Measurements from ENCODE around the gene TM4SF4.
"Not testable (repeated sequence)": the region's sequence is repeated elsewhere in the genome, so short reads cannot be mapped to it uniquely, and the experiment has no call there.

Gene TM4SF4

GRCh38 chr3:149442043-149442442, 32.5 kb upstream of the TM4SF4 start:
- Histone ChIP-seq H3K4me1 (ENCODE audit: control insufficient read depth, insufficient read depth, low read length) (no peaks in the 10 kb centered on the region; the same call in 1 of the 2 replicates), H3K27me3 (ENCODE audit: control insufficient read depth, insufficient read depth, low read length) (no peaks in the 10 kb centered on the region), H3K36me3 (ENCODE audit: control insufficient read depth, insufficient read depth, low read length) (no peaks in the 10 kb centered on the region), H3K4me3 (ENCODE audit: low read depth, low read length) (no peak overlapping the region), H3K9me3 (ENCODE audit: control insufficient read depth, insufficient read depth, low read depth, low read length) (0 out of 2 replicates have a peak, but pooled peaks cover 2% of the 10 kb centered on the region), H3K9ac (ENCODE audit: low read length) (no peak overlapping the region), H3K27ac (ENCODE audit: low read depth, low read length) (no peak overlapping the region)

- H3K9me3 ChIP-seq (ENCODE audit: control insufficient read depth, insufficient read depth, low read depth, low read length) = 0 out of 2 replicates have a peak, but pooled peaks cover 2% of the 10 kb centered on the region
- no peak overlapping the region for H3K27ac ChIP-seq (ENCODE audit: low read depth, low read length)
- H3K4me1 ChIP-seq (ENCODE audit: control insufficient read depth, insufficient read depth, low read length) = no peaks in the 10 kb centered on the region; the same call in 1 of the 2 replicates
- no peak overlapping the region for H3K9ac ChIP-seq (ENCODE audit: low read length)
- H3K4me3 ChIP-seq (ENCODE audit: low read depth, low read length) = no peak overlapping the region
- H3K27me3 ChIP-seq (ENCODE audit: control insufficient read depth, insufficient read depth, low read length) = no peaks in the 10 kb centered on the region
- H3K36me3 ChIP-seq (ENCODE audit: control insufficient read depth, insufficient read depth, low read length) = no peaks in the 10 kb centered on the region
These were observed 31.5 kb upstream of the TM4SF4 start for GRCh38 chr3:149442851-149443544.

GRCh38 chr3:149443545-149443912, 31.0 kb upstream of the TM4SF4 start:
- H3K27ac ChIP-seq (ENCODE audit: low read depth, low read length) = no peak overlapping the region

DNA sequence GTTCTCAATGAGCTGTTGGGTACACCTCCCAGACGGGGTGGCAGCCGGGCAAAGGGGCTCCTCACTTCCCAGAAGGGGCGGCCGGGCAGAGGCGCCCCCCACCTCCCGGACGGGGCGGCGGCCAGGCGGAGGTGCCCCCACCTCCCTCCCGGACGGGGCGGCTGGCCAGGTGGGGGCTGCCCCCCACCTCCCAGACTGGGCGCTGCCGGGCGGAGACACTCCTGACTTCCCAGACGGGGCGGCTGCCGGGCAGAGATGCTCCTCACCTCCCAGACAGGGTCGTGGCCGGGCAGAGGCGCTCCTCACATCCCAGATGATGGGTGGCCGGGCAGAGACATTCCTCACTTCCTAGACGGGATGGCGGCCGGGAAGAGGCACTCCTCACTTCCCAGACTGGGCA, 29.6 kb upstream of the TM4SF4 start:
- H3K36me3 ChIP-seq (ENCODE audit: control insufficient read depth, insufficient read depth, low read length); H3K4me3 ChIP-seq (ENCODE audit: low read depth, low read length); H3K9ac ChIP-seq (ENCODE audit: low read length); H3K9me3 ChIP-seq (ENCODE audit: control insufficient read depth, insufficient read depth, low read depth, low read length); H3K4me1 ChIP-seq (ENCODE audit: control insufficient read depth, insufficient read depth, low read length); H3K27me3 ChIP-seq (ENCODE audit: control insufficient read depth, insufficient read depth, low read length); H3K27ac ChIP-seq (ENCODE audit: low read depth, low read length): not testable (repeated sequence)

More at GRCh38 chr3:149443545-149443912, 31.0 kb upstream of the TM4SF4 start:
- H3K27me3 ChIP-seq (ENCODE audit: control insufficient read depth, insufficient read depth, low read length) = no peaks in the 10 kb centered on the region
- no peaks in the 10 kb centered on the region for H3K36me3 ChIP-seq (ENCODE audit: control insufficient read depth, insufficient read depth, low read length)
- 0 out of 2 replicates have a peak, but pooled peaks cover 2% of the 10 kb centered on the region for H3K9me3 ChIP-seq (ENCODE audit: control insufficient read depth, insufficient read depth, low read depth, low read length)
- no peaks in the 10 kb centered on the region; the same call in 1 of the 2 replicates for H3K4me1 ChIP-seq (ENCODE audit: control insufficient read depth, insufficient read depth, low read length)
- H3K4me3 ChIP-seq (ENCODE audit: low read depth, low read length) = no peak overlapping the region
- H3K9ac ChIP-seq (ENCODE audit: low read length) = no peak overlapping the region

DNA sequence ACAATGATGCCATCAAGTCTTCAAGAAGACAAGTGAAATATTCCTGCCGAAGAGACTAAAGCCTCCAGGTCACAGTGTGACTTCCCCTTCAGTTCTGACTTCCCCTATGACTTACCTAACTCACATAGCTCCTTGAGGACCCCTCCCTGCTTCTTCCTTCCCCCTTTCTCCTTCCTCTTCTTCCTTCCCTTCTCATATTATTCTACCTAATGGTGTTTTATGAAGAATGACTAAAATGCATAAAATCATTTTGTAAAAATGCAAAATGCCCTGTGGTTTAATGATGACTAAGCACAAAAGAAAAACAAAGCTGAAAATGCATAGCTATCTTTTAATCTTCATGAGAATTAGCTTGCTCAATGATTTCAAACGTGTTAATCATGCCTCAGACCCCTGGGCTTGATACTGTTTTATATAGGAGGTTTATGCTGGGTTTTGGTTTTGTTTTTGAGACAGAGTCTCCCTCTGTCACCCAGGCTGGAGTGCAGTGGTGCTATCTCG, 26.1 kb upstream of the TM4SF4 start:
- H3K27ac ChIP-seq (ENCODE audit: low read depth, low read length) = no peak overlapping the region
- no peaks in the 10 kb centered on the region for H3K36me3 ChIP-seq (ENCODE audit: control insufficient read depth, insufficient read depth, low read length)
- H3K27me3 ChIP-seq (ENCODE audit: control insufficient read depth, insufficient read depth, low read length) = no peaks in the 10 kb centered on the region
- H3K9me3 ChIP-seq (ENCODE audit: control insufficient read depth, insufficient read depth, low read depth, low read length) = peaks cover 32% of the 10 kb centered on the region
- no peak overlapping the region for H3K9ac ChIP-seq (ENCODE audit: low read length)
- no peak overlapping the region for H3K4me3 ChIP-seq (ENCODE audit: low read depth, low read length)
- no peaks in the 10 kb centered on the region for H3K4me1 ChIP-seq (ENCODE audit: control insufficient read depth, insufficient read depth, low read length)

GRCh38 chr3:149449182-149449581, 25.3 kb upstream of the TM4SF4 start:
- H3K9ac ChIP-seq (ENCODE audit: low read length) = no peak overlapping the region
- no peaks in the 10 kb centered on the region for H3K36me3 ChIP-seq (ENCODE audit: control insufficient read depth, insufficient read depth, low read length)
- peaks cover 36% of the 10 kb centered on the region for H3K9me3 ChIP-seq (ENCODE audit: control insufficient read depth, insufficient read depth, low read depth, low read length)
- no peak overlapping the region for H3K27ac ChIP-seq (ENCODE audit: low read depth, low read length)
- no peak overlapping the region for H3K4me3 ChIP-seq (ENCODE audit: low read depth, low read length)
- no peaks in the 10 kb centered on the region for H3K27me3 ChIP-seq (ENCODE audit: control insufficient read depth, insufficient read depth, low read length)
- H3K4me1 ChIP-seq (ENCODE audit: control insufficient read depth, insufficient read depth, low read length) = no peaks in the 10 kb centered on the region

GRCh38 chr3:149449799-149450198, 24.7 kb upstream of the TM4SF4 start:
- Histone ChIP-seq H3K9me3 (ENCODE audit: control insufficient read depth, insufficient read depth, low read depth, low read length) (peaks cover 36% of the 10 kb centered on the region), H3K9ac (ENCODE audit: low read length) (no peak overlapping the region), H3K4me1 (ENCODE audit: control insufficient read depth, insufficient read depth, low read length) (no peaks in the 10 kb centered on the region), H3K27ac (ENCODE audit: low read depth, low read length) (no peak overlapping the region), H3K4me3 (ENCODE audit: low read depth, low read length) (no peak overlapping the region), H3K27me3 (ENCODE audit: control insufficient read depth, insufficient read depth, low read length) (no peaks in the 10 kb centered on the region), H3K36me3 (ENCODE audit: control insufficient read depth, insufficient read depth, low read length) (no peaks in the 10 kb centered on the region)

- Histone ChIP-seq H3K27ac (ENCODE audit: low read depth, low read length) (no peak overlapping the region), H3K4me3 (ENCODE audit: low read depth, low read length) (no peak overlapping the region), H3K27me3 (ENCODE audit: control insufficient read depth, insufficient read depth, low read length) (no peaks in the 10 kb centered on the region), H3K9ac (ENCODE audit: low read length) (no peak overlapping the region), H3K9me3 (ENCODE audit: control insufficient read depth, insufficient read depth, low read depth, low read length) (peaks cover 36% of the 10 kb centered on the region), H3K4me1 (ENCODE audit: control insufficient read depth, insufficient read depth, low read length) (no peaks in the 10 kb centered on the region), H3K36me3 (ENCODE audit: control insufficient read depth, insufficient read depth, low read length) (no peaks in the 10 kb centered on the region)
These were observed 24.2 kb upstream of the TM4SF4 start for GRCh38 chr3:149450281-149450680.

DNA sequence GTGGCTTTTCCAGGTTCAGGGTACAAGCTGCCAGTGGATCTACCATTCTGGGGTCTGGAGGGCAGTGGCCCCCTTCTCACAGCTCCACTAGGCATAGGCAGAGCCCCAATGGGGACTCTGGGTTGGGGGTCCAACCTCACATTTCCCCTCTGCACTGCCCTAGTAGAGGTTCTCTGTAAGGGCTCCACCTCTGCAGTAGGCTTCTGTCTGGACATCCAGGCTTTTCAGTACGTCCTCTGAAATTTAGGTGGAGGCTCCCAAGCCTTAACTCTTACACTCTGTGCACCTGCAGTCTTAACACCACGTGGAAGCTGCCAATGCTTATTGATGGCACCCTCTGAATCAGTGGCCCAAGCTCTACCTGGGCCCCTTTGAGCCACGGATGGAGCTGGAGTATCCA, 22.5 kb upstream of the TM4SF4 start:
- H3K9ac ChIP-seq (ENCODE audit: low read length) = no peak overlapping the region
- H3K4me3 ChIP-seq (ENCODE audit: low read depth, low read length) = no peak overlapping the region
- H3K27ac ChIP-seq (ENCODE audit: low read depth, low read length) = no peak overlapping the region
- H3K27me3 ChIP-seq (ENCODE audit: control insufficient read depth, insufficient read depth, low read length) = no peaks in the 10 kb centered on the region
- no peaks in the 10 kb centered on the region for H3K36me3 ChIP-seq (ENCODE audit: control insufficient read depth, insufficient read depth, low read length)
- no peaks in the 10 kb centered on the region for H3K4me1 ChIP-seq (ENCODE audit: control insufficient read depth, insufficient read depth, low read length)
- peaks cover 34% of the 10 kb centered on the region for H3K9me3 ChIP-seq (ENCODE audit: control insufficient read depth, insufficient read depth, low read depth, low read length)

DNA sequence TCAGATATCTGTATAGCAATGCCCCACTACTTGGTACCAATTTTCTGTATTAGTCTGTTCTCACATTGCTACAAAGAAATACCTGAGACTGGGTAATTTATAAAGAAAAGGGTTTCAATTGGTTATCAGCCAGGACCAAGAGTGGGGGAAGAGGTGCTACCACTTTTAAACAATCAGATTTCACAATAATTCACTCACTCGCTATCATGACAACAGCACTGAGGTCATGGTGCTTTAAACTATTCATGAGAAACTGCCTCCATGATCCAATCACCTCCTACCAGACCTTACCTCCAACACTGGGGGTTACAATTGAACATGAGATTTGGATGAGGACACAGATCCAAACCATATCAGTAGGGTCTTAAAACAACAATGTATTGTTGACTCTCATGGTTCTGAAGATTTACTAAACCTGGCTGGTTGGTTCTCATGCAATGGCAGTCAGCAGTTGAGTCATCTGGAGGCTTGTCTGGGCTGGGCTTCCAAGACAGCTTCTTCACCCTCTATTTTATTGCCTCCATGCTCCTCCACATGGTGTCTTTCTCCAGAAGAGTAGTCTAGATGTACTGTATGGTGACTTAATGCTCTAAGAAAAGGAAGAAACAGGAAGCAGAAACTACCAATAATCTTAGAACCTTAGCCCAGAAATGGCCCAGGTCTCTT, 21.2 kb upstream of the TM4SF4 start:
- H3K9ac ChIP-seq (ENCODE audit: low read length) = no peak overlapping the region
- no peaks in the 10 kb centered on the region for H3K36me3 ChIP-seq (ENCODE audit: control insufficient read depth, insufficient read depth, low read length)
- no peak overlapping the region for H3K4me3 ChIP-seq (ENCODE audit: low read depth, low read length)
- no peak overlapping the region for H3K27ac ChIP-seq (ENCODE audit: low read depth, low read length)
- H3K9me3 ChIP-seq (ENCODE audit: control insufficient read depth, insufficient read depth, low read depth, low read length) = peaks cover 34% of the 10 kb centered on the region
- no peaks in the 10 kb centered on the region for H3K4me1 ChIP-seq (ENCODE audit: control insufficient read depth, insufficient read depth, low read length)
- H3K27me3 ChIP-seq (ENCODE audit: control insufficient read depth, insufficient read depth, low read length) = no peaks in the 10 kb centered on the region

- no peaks in the 10 kb centered on the region for H3K27me3 ChIP-seq (ENCODE audit: control insufficient read depth, insufficient read depth, low read length)
- no peaks in the 10 kb centered on the region for H3K36me3 ChIP-seq (ENCODE audit: control insufficient read depth, insufficient read depth, low read length)
- peaks cover 34% of the 10 kb centered on the region for H3K9me3 ChIP-seq (ENCODE audit: control insufficient read depth, insufficient read depth, low read depth, low read length)
These were observed 19.8 kb upstream of the TM4SF4 start for GRCh38 chr3:149454746-149455145.

More at GRCh38 chr3:149454746-149455145, 19.8 kb upstream of the TM4SF4 start:
- Histone ChIP-seq H3K9ac (ENCODE audit: low read length) (no peak overlapping the region), H3K27ac (ENCODE audit: low read depth, low read length) (no peak overlapping the region), H3K4me3 (ENCODE audit: low read depth, low read length) (no peak overlapping the region), H3K4me1 (ENCODE audit: control insufficient read depth, insufficient read depth, low read length) (no peaks in the 10 kb centered on the region)
